OCI-LY7 (cell line): ENCODE measurements around the gene LRRC75B. TPM values are rescaled to one million over a fixed set of nuclear protein-coding genes. Genes with fewer than 3 reads are reported as not detected.

Source experiments
- BruUV-seq: library from RNA; stranded (reverse); fragments of 400-500 nt; replicated peaks from 2 replicates; lab custom pipeline; 2021; lab: Mats Ljungman, UMichigan
- CTCF ChIA-PET: fragments of 300-600 bp; sonication (Branson Sonifier 250); formaldehyde crosslinking; loops from one replicate; lab custom pipeline; 2022; ENCODE audit warnings: antibody characterized with exemption; ENCODE audit not compliant: unreplicated experiment; lab: Charles Lee
- POLR2A ChIA-PET: fragments of 300-600 bp; sonication (Branson Sonifier 250); formaldehyde crosslinking; loops from one replicate; lab custom pipeline; 2022; ENCODE audit warnings: antibody characterized with exemption; lab: Charles Lee
- DNase-seq: peaks from one replicate; pipeline ENCODE4 v3.0.0-alpha.2; 2015; ENCODE audit warnings: low spot score
- H2AFZ ChIP-seq: fragments of 200-600 bp; sonication (generic), shearing (Covaris generic); 2 replicates; pipeline ENCODE4 v1.6.1; 2014; ENCODE audit warnings: mild to moderate bottlenecking, antibody characterized with exemption, low read length, moderate library complexity
- H3K27ac ChIP-seq: fragments of 200-600 bp; sonication (generic); 2 replicates; pipeline ENCODE4 v1.5.1; 2014; ENCODE audit warnings: mixed run types, low read depth, mild to moderate bottlenecking, moderate library complexity, low read length, inconsistent platforms; ENCODE audit not compliant: poor library complexity, severe bottlenecking
- H3K36me3 ChIP-seq: fragments of 200-600 bp; sonication (generic); 2 replicates; pipeline ENCODE4 v1.6.1; 2014; ENCODE audit warnings: mild to moderate bottlenecking, antibody characterized with exemption, low read length, moderate library complexity, mixed read lengths; ENCODE audit not compliant: insufficient read depth
- H3K4me1 ChIP-seq: fragments of 200-600 bp; sonication (generic); 2 replicates; pipeline ENCODE4 v1.5.1; 2014; ENCODE audit warnings: mild to moderate bottlenecking, low read length; ENCODE audit not compliant: insufficient read depth, poor library complexity, severe bottlenecking
- H3K4me2 ChIP-seq: fragments of 200-600 bp; sonication (generic); 2 replicates; pipeline ENCODE4 v1.6.1; 2014; ENCODE audit warnings: mild to moderate bottlenecking, low read length
- H3K4me3 ChIP-seq: fragments of 200-600 bp; sonication (generic); 2 replicates; pipeline ENCODE4 v1.5.1; 2014; ENCODE audit warnings: mild to moderate bottlenecking, low read depth, low read length; ENCODE audit not compliant: poor library complexity, severe bottlenecking
- H3K79me2 ChIP-seq: fragments of 200-600 bp; sonication (generic); 2 replicates; pipeline ENCODE4 v1.6.1; 2016; ENCODE audit warnings: low read depth, mild to moderate bottlenecking, low read length, moderate library complexity, mixed read lengths; ENCODE audit not compliant: insufficient read depth
- H3K9me2 ChIP-seq: fragments of 200-600 bp; sonication (generic); 2 replicates; pipeline ENCODE4 v1.6.1; 2016; ENCODE audit warnings: mild to moderate bottlenecking, low read length, mixed read lengths; ENCODE audit not compliant: insufficient read depth
- H3K9me3 ChIP-seq: fragments of 200-600 bp; sonication (generic); 2 replicates; pipeline ENCODE4 v1.6.1; 2014; ENCODE audit warnings: mild to moderate bottlenecking, mixed run types, low read length, mixed read lengths
- H4K20me1 ChIP-seq: fragments of 200-600 bp; sonication (generic); 2 replicates; pipeline ENCODE4 v1.6.1; 2014; ENCODE audit warnings: mild to moderate bottlenecking, antibody characterized with exemption, low read length, moderate library complexity, mixed read lengths; ENCODE audit not compliant: insufficient read depth
- EZH2phosphoT487 ChIP-seq: fragments of 200-600 bp; sonication (generic); IDR thresholded peaks from 2 replicates; pipeline ENCODE4 v1.6.1; 2018; ENCODE audit warnings: low read depth, borderline replicate concordance, mild to moderate bottlenecking, mixed run types, antibody characterized with exemption, low read length, moderate library complexity, mixed read lengths
- intact Hi-C: fragments of 100-400 bp; cut with micrococcal nuclease; formaldehyde crosslinking; loops from one replicate; pipeline ENCODE4 v1.10.0; 2022; ENCODE audit not compliant: unreplicated experiment
- total RNA-seq, 2 experiments: library from RNA; depleted of rRNA in 1 of 2; stranded (reverse); fragments of >200 nt in 1 of 2; shearing (Covaris generic) in 1 of 2; gene quantifications; 2 replicates each; pipeline ENCODE4 v1.2.3, GENCODE V29; 2014 to 2022
- TF ChIP-seq, protein P1 (sequence below): fragments of 200-600 bp; sonication (generic); conservative IDR thresholded peaks from 2 replicates; pipeline ENCODE4 v1.5.1; 2014; ENCODE audit warnings: mild to moderate bottlenecking, antibody characterized with exemption, low read length, moderate library complexity, mixed read lengths

The LRRC75B gene
- total RNA-seq, 2 experiments from 2014 or later: not detected

DNA sequence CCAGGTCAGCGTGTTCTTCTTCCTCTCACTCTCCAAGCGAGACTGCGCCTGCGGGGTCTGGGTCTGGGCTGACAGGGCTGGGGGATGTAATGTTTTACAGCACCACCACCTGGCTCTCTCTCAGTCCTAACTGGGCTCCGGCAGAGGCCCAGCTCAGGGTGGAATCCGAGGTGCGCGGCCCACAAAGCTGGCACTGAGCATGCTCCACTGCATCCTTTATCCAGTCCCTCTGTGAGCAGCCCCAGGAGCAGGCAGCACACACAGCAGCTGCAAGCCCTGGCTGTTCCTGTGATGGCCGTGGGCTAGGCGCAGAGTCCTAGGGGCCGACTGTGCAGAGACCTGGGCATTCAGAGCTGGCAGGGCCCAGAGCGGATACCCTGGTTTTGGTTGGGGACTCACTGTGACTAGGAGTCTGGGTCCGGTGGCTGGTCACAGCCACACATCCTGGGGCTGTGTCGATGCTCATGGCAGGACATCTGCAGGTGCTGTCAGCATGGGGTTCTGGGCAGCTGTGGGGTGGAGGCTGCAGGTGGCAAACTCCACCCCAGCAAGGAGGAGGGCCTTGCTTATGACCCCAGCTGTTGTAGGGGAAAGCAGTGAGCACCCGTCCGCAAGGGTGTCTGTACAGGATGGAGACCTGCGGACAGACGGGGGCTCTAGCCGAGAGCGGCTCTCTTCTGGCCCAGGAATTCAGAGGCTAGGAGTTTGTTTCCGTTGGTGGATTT lies 4.0 kb downstream of the LRRC75B start:
- H3K4me3 ChIP-seq: no peak overlapping the region
- no peaks in the 10 kb centered on the region for H3K36me3 ChIP-seq
- ChIA-PET CTCF (no interaction called here), POLR2A (no interaction called here)
- TF ChIP-seq EZH2phosphoT487: no peak
- TF ChIP-seq, protein P1, sequence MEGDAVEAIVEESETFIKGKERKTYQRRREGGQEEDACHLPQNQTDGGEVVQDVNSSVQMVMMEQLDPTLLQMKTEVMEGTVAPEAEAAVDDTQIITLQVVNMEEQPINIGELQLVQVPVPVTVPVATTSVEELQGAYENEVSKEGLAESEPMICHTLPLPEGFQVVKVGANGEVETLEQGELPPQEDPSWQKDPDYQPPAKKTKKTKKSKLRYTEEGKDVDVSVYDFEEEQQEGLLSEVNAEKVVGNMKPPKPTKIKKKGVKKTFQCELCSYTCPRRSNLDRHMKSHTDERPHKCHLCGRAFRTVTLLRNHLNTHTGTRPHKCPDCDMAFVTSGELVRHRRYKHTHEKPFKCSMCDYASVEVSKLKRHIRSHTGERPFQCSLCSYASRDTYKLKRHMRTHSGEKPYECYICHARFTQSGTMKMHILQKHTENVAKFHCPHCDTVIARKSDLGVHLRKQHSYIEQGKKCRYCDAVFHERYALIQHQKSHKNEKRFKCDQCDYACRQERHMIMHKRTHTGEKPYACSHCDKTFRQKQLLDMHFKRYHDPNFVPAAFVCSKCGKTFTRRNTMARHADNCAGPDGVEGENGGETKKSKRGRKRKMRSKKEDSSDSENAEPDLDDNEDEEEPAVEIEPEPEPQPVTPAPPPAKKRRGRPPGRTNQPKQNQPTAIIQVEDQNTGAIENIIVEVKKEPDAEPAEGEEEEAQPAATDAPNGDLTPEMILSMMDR: no peak
- DNase-seq: no peak
- no peaks in the 10 kb centered on the region for H3K4me1 ChIP-seq
- H4K20me1 ChIP-seq: no peaks in the 10 kb centered on the region
- intact Hi-C loops: no loop called here
- H3K9me2 ChIP-seq: no peaks in the 10 kb centered on the region
- no peak overlapping the region for H2AFZ ChIP-seq
- no peak overlapping the region for H3K27ac ChIP-seq
- H3K9me3 ChIP-seq: no peaks in the 10 kb centered on the region
- no peak overlapping the region for H3K4me2 ChIP-seq
- no TSS peak for BruUV-seq
- no peaks in the 10 kb centered on the region for H3K79me2 ChIP-seq

DNA sequence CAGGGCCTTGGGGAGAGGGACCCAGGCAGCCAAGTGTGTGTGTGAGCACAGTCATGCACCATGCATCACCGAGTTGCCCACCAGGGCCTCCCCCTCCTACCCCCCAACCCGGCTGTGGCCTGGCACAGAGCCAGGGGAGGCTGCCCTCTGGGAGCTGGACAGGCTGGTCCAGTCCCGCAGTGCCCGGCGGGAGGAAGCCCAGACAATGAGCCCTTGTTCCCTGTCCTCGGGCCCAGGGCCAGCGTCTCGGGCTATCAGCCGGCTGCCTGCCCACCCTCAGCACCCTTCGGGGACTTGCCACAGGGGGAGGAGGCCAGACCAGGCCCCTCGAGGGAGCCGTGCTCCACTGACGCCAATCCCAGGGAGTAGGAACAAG lies 4.5 kb downstream of the LRRC75B start:
- ChIA-PET POLR2A (no interaction called here), CTCF (no interaction called here)
- no peak for TF ChIP-seq EZH2phosphoT487
- TF ChIP-seq, protein P1: no peak
- Histone ChIP-seq H3K9me2 (no peaks in the 10 kb centered on the region), H3K9me3 (no peaks in the 10 kb centered on the region), H3K79me2 (no peaks in the 10 kb centered on the region), H3K4me2 (no peak overlapping the region), H4K20me1 (no peaks in the 10 kb centered on the region), H2AFZ (no peak overlapping the region), H3K4me1 (no peaks in the 10 kb centered on the region), H3K36me3 (no peaks in the 10 kb centered on the region), H3K4me3 (no peak overlapping the region), H3K27ac (no peak overlapping the region)
- DNase-seq: no peak
- BruUV-seq: no TSS peak
- intact Hi-C loops: no loop called here

DNA sequence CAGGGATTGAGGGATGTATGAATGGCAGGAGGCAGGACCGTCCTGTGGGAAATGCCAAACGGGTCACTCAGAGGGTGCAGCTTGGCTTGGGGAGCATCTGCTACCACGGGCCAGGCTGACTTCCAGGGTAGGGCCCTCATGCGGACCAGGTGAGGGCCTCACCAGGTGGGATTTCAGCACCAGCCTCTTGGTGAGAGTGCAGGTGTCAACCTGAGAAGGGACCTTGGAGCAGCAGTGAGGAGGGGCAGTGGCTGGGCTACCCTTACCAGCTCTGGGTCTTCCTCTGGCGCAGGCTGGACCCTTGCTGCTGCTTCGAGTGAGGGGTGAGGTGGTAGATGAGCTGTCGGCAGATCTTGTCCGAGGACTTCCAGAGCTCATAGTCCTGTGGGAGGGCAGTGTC lies 4.9 kb downstream of the LRRC75B start:
- BruUV-seq: no TSS peak
- intact Hi-C loops: no loop called here

More for the DNA sequence above, 4.9 kb downstream of the LRRC75B start:
- TF ChIP-seq, protein P1: no peak
- TF ChIP-seq EZH2phosphoT487: no peak
- H3K9me3 ChIP-seq: no peaks in the 10 kb centered on the region
- H4K20me1 ChIP-seq: no peaks in the 10 kb centered on the region
- H3K36me3 ChIP-seq: no peaks in the 10 kb centered on the region
- no peak for DNase-seq
- H3K4me1 ChIP-seq: no peaks in the 10 kb centered on the region
- H3K4me3 ChIP-seq: no peak overlapping the region
- H3K9me2 ChIP-seq: no peaks in the 10 kb centered on the region
- H3K27ac ChIP-seq: no peak overlapping the region
- no peaks in the 10 kb centered on the region for H3K79me2 ChIP-seq
- ChIA-PET POLR2A (no interaction called here), CTCF (interaction anchor here (0.6 kb wide), 1 partner anchor 1058 kb away, joined by 3 read pairs; no protein-coding TSS in a partner anchor)
- no peak overlapping the region for H3K4me2 ChIP-seq
- no peak overlapping the region for H2AFZ ChIP-seq
